ENCODE data around the gene FBXW11.

The FBXW11 gene

DNA sequence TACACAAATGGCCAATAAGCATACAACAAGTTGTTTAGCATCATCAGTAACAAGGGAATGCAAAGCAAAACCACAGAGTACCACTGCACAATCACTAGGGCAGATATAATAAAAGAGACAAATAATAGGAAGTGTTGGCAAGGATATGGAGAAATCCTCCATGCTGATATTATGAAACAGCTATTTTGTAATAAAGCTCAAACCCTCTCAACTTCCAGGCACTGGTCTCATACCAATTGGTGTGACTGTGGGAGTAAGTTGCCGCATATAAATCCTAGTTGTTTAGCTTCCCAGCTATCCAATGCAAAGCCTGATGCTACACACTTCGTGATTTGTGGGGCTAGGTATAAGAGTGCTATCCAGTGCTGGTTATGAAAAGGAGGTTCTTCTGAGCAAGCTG, 132.2 kb downstream of the FBXW11 start:
- H3K27me3 ChIP-seq (ENCODE audit: insufficient read depth, low read length, poor library complexity, severe bottlenecking): no peaks in the 10 kb centered on the region
- no peak overlapping the region for H2AFZ ChIP-seq (ENCODE audit: low read length)
- H3K4me2 ChIP-seq (ENCODE audit: low read depth, low read length, poor library complexity, severe bottlenecking): no peak overlapping the region
- no peak overlapping the region for H3K9ac ChIP-seq (ENCODE audit: low read depth, low read length, poor library complexity, severe bottlenecking)
- no peaks in the 10 kb centered on the region for H3K79me2 ChIP-seq (ENCODE audit: insufficient read depth, low read length)
- no peaks in the 10 kb centered on the region for H4K20me1 ChIP-seq (ENCODE audit: insufficient read depth, low read length, poor library complexity, severe bottlenecking)
- no peaks in the 10 kb centered on the region for H3K9me2 ChIP-seq (replicated peaks; ENCODE audit: low read depth, low read length)
- TF ChIP-seq EZH2phosphoT487 (IDR thresholded peaks at IDR 0.05; ENCODE audit: borderline replicate concordance): no peak
- no peak overlapping the region for H3K4me3 ChIP-seq (ENCODE audit: low read length, poor library complexity, severe bottlenecking)
- no peaks in the 10 kb centered on the region for H3K9me3 ChIP-seq (ENCODE audit: insufficient read depth, low read depth, low read length)
- H3K36me3 ChIP-seq (ENCODE audit: insufficient read depth, low read length): peaks cover 37% of the 10 kb centered on the region; the same call in 1 of the 2 replicates
- H3F3A ChIP-seq (ENCODE audit: low read depth): no peaks in the 10 kb centered on the region
- H3K4me1 ChIP-seq (ENCODE audit: insufficient read depth, low read length, poor library complexity, severe bottlenecking): peaks cover 4% of the 10 kb centered on the region

DNA sequence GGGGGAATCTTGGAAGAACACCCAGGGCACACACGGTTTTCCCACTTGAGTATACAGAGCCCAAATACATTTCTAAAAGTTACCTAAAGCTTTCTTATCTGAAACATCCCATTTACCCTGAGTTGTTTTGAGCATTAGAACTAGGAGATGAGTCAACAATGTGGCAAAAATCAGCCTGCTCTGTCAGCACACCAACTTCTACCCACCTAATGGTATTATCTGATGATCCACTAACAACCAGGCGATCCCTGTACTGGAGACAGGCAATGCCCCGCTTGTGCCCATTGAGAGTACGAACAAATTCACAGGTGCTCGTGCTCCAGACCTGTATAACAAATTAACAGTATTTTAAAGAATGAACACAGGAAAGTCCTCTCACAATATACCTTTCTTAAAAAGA, 133.8 kb downstream of the FBXW11 start:
- Histone ChIP-seq H4K20me1 (ENCODE audit: insufficient read depth, low read length, poor library complexity, severe bottlenecking) (no peaks in the 10 kb centered on the region), H3K9me2 (replicated peaks; ENCODE audit: low read depth, low read length) (no peaks in the 10 kb centered on the region), H3K9ac (ENCODE audit: low read depth, low read length, poor library complexity, severe bottlenecking) (no peak overlapping the region), H3F3A (ENCODE audit: low read depth) (no peaks in the 10 kb centered on the region), H3K79me2 (ENCODE audit: insufficient read depth, low read length) (no peaks in the 10 kb centered on the region), H3K4me1 (ENCODE audit: insufficient read depth, low read length, poor library complexity, severe bottlenecking) (peaks cover 16% of the 10 kb centered on the region), H3K27me3 (ENCODE audit: insufficient read depth, low read length, poor library complexity, severe bottlenecking) (no peaks in the 10 kb centered on the region), H3K4me3 (ENCODE audit: low read length, poor library complexity, severe bottlenecking) (no peak overlapping the region), H3K9me3 (ENCODE audit: insufficient read depth, low read depth, low read length) (no peaks in the 10 kb centered on the region), H3K4me2 (ENCODE audit: low read depth, low read length, poor library complexity, severe bottlenecking) (no peak overlapping the region), H3K36me3 (ENCODE audit: insufficient read depth, low read length) (peaks cover 46% of the 10 kb centered on the region), H2AFZ (ENCODE audit: low read length) (no peak overlapping the region)
- TF ChIP-seq, protein P1, sequence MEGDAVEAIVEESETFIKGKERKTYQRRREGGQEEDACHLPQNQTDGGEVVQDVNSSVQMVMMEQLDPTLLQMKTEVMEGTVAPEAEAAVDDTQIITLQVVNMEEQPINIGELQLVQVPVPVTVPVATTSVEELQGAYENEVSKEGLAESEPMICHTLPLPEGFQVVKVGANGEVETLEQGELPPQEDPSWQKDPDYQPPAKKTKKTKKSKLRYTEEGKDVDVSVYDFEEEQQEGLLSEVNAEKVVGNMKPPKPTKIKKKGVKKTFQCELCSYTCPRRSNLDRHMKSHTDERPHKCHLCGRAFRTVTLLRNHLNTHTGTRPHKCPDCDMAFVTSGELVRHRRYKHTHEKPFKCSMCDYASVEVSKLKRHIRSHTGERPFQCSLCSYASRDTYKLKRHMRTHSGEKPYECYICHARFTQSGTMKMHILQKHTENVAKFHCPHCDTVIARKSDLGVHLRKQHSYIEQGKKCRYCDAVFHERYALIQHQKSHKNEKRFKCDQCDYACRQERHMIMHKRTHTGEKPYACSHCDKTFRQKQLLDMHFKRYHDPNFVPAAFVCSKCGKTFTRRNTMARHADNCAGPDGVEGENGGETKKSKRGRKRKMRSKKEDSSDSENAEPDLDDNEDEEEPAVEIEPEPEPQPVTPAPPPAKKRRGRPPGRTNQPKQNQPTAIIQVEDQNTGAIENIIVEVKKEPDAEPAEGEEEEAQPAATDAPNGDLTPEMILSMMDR (conservative IDR thresholded peaks at IDR 0.05; ENCODE audit: low read length): no peak
- TF ChIP-seq EZH2phosphoT487 (IDR thresholded peaks at IDR 0.05; ENCODE audit: borderline replicate concordance): no peak

DNA sequence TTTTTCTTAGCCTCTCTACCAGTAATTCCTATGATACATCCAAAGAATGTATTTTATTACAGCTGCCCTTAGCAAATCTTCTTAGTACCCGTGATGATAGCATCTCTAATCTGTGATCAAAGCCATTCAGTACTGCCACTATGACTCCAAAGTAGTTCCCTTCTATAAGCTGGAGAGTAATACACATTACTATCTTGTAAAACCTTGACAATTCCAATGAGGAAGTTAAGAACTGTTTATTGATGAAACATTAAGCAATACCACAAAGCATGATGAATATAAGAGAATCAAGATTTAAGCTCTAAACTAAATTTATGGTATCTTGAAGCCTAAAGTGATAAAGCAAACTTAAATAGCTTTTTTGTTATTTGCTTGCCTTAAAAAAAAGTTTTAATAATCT, 134.7 kb downstream of the FBXW11 start:
- no peaks in the 10 kb centered on the region for H3K27me3 ChIP-seq (ENCODE audit: insufficient read depth, low read length, poor library complexity, severe bottlenecking)
- no peaks in the 10 kb centered on the region for H3K9me2 ChIP-seq (replicated peaks; ENCODE audit: low read depth, low read length)
- TF ChIP-seq, protein P1 (conservative IDR thresholded peaks at IDR 0.05; ENCODE audit: low read length): no peak
- TF ChIP-seq EZH2phosphoT487 (IDR thresholded peaks at IDR 0.05; ENCODE audit: borderline replicate concordance): no peak
- H3K4me3 ChIP-seq (ENCODE audit: low read length, poor library complexity, severe bottlenecking): no peak overlapping the region
- H2AFZ ChIP-seq (ENCODE audit: low read length): no peak overlapping the region
- no peak overlapping the region for H3K9ac ChIP-seq (ENCODE audit: low read depth, low read length, poor library complexity, severe bottlenecking)
- H3K79me2 ChIP-seq (ENCODE audit: insufficient read depth, low read length): no peaks in the 10 kb centered on the region
- no peaks in the 10 kb centered on the region for H3F3A ChIP-seq (ENCODE audit: low read depth)
- peaks cover 26% of the 10 kb centered on the region for H3K4me1 ChIP-seq (ENCODE audit: insufficient read depth, low read length, poor library complexity, severe bottlenecking)
- H3K9me3 ChIP-seq (ENCODE audit: insufficient read depth, low read depth, low read length): no peaks in the 10 kb centered on the region
- peaks cover 42% of the 10 kb centered on the region for H3K36me3 ChIP-seq (ENCODE audit: insufficient read depth, low read length)
- no peaks in the 10 kb centered on the region for H4K20me1 ChIP-seq (ENCODE audit: insufficient read depth, low read length, poor library complexity, severe bottlenecking)
- no peak overlapping the region for H3K4me2 ChIP-seq (ENCODE audit: low read depth, low read length, poor library complexity, severe bottlenecking)

DNA sequence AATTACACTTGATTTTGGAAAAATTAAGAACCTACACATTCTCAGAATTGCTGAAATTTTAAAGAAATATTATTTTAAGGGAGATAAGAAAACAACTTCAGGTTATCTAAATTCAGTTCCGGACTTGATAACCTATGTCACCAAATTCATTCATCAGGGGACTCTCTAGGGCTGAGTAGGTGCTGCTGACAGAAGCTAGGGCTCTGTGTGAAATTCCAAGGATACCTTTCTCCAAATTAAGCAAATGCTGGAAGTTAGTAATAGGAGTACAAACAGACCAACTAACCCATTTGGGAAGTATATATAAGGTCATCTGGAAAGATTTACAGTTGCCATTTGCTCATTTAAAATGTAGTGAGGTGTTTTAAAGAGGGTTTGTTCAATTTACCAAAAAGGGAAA, 136.5 kb downstream of the FBXW11 start:
- H3K36me3 ChIP-seq (ENCODE audit: insufficient read depth, low read length): peaks cover 27% of the 10 kb centered on the region
- H3K9ac ChIP-seq (ENCODE audit: low read depth, low read length, poor library complexity, severe bottlenecking): no peak overlapping the region
- H3K27me3 ChIP-seq (ENCODE audit: insufficient read depth, low read length, poor library complexity, severe bottlenecking): no peaks in the 10 kb centered on the region
- peaks cover 38% of the 10 kb centered on the region for H3K4me1 ChIP-seq (ENCODE audit: insufficient read depth, low read length, poor library complexity, severe bottlenecking)
- no peaks in the 10 kb centered on the region for H3K79me2 ChIP-seq (ENCODE audit: insufficient read depth, low read length)
- no peaks in the 10 kb centered on the region for H3K9me3 ChIP-seq (ENCODE audit: insufficient read depth, low read depth, low read length)
- H3K4me3 ChIP-seq (ENCODE audit: low read length, poor library complexity, severe bottlenecking): no peak overlapping the region
- no peak overlapping the region for H3K4me2 ChIP-seq (ENCODE audit: low read depth, low read length, poor library complexity, severe bottlenecking)
- no peak overlapping the region for H2AFZ ChIP-seq (ENCODE audit: low read length)
- H3K9me2 ChIP-seq (replicated peaks; ENCODE audit: low read depth, low read length): no peaks in the 10 kb centered on the region
- 0 out of 2 replicates have a peak, but pooled peaks cover 6% of the 10 kb centered on the region for H3F3A ChIP-seq (ENCODE audit: low read depth)
- no peaks in the 10 kb centered on the region for H4K20me1 ChIP-seq (ENCODE audit: insufficient read depth, low read length, poor library complexity, severe bottlenecking)
- no peak for TF ChIP-seq EZH2phosphoT487 (IDR thresholded peaks at IDR 0.05; ENCODE audit: borderline replicate concordance)
- TF ChIP-seq, protein P1 (conservative IDR thresholded peaks at IDR 0.05; ENCODE audit: low read length): no peak

Measured in Loucy (cell line).